HCEC 1CT (cell line): ENCODE data around the gene ZCCHC14.
"Not testable (repeated sequence)": the region's sequence is repeated elsewhere in the genome, so short reads cannot be mapped to it uniquely, and the experiment has no call there.

Experiments
- DNase-seq: peaks from one replicate; pipeline ENCODE4 v3.0.0-alpha.2; 2017

The ZCCHC14 gene

DNA sequence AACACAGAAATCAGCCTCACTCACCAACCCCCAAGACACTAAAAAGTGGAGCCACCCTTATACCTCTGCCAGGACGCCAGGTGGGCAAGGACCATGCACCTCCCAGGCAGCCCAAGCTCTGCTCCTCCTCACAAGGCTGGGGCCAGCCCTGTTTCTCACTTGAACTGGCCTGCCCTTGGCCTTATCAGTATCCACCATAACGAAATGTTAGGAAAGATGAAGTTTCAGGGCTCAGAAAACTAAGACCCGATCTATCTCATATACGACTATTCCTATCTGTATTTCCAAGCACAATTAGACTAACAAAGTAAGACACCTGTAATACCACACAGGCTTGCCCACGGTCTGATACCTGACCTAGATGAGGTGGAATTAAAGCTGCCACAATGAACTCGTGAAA is 116.2 kb downstream of the ZCCHC14 start:
- DNase-seq, result no peak

DNA sequence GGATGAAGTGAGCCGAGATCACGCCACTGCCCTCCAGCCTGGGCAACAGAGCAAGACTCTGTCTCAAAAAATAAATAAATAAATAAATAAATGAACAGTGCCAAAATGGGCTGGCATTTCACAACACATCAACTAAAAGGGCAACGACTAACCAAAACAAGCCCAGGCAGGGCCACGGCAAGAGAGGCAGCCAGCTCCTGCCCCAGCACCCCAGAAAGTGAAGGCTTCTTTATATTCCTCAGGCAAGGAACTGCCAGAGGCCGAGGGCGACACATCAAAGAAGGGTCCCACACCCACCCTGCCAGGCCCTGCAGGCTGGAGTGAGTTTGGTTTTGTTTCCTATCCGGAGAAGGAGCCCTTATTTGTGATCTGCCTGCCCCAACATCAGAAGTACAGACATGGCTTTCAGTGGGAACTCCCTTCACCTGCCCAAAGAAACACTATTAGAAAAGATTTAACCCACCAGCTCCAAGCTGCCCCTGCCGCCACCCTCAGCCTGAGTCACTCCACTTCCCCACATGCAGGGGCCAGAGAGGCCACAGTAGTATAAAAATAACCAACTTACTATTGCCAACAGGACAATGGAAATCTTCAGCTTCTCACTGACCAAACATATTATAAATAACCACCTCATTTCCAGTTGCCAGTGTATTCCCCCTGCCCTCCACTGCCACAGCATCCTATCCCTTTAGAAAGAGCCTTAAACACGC is 117.2 kb downstream of the ZCCHC14 start:
- DNase-seq, result no peak

DNA sequence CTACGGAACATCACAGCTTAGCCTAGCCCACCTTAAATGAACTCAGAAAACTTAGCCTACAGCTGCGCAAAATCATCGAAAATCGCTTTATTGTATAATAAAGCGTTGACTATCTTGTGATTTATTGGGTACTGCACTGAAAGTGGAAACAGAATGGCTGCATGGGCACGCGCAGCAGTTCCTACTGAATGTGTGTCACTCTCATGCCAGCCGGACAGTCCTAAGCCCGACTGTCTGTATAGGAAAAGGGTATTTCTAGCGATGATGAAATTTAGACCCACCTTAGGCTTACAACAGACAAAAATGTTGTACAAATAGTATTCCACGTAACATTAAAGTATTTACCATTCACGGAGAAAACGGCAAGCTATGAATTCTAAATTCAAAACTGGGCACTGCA is 118.5 kb downstream of the ZCCHC14 start:
- DNase-seq, result no peak

DNA sequence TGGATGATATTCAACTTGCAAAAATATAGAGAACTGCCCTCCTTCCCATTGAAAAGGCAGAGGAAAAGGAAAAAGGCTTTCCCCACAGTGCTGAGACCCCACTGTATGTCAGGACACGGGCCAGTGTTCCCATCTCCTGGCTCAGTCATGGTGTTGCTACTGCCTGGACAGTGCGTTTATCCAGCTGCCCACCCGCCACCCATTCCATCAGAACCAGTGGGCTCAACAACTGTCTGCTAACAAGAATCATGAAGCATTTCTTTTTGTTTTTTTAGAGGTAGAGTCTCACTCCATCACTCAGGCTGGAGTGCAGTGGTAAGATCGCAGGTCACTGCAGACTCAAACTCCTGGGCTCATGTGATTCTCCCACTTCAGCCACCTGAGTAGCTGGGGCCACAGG is 120.5 kb downstream of the ZCCHC14 start:
- DNase-seq, result no peak

DNA sequence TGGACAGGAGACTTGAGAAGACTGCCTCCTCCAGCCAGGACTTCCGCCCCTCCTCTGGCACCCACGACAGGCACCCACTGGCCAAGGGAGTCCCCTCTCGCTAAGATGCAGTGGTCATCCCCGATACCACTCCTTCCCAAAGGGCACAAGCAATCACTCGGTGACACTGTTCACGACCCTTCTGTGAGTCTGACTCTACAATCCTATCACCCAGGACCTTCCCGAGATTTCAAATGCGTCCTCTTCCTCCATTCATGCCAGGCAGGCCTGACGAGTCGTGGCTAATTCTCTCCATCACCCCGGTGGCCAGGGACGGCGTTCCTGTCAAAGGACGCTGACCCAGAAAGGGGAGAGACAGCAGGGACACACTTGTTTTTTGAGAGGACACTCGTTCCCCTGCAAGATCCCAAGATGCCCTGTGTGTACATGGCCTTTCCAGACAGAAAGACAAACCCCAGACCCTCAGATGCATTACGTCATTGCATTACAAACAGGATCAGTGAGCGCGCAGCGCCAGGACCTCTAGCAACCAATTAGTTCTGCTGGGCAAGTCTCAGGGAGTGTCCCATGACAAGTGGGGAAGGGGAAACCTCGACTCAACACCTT is 121.5 kb downstream of the ZCCHC14 start:
- DNase-seq, result no peak

DNA sequence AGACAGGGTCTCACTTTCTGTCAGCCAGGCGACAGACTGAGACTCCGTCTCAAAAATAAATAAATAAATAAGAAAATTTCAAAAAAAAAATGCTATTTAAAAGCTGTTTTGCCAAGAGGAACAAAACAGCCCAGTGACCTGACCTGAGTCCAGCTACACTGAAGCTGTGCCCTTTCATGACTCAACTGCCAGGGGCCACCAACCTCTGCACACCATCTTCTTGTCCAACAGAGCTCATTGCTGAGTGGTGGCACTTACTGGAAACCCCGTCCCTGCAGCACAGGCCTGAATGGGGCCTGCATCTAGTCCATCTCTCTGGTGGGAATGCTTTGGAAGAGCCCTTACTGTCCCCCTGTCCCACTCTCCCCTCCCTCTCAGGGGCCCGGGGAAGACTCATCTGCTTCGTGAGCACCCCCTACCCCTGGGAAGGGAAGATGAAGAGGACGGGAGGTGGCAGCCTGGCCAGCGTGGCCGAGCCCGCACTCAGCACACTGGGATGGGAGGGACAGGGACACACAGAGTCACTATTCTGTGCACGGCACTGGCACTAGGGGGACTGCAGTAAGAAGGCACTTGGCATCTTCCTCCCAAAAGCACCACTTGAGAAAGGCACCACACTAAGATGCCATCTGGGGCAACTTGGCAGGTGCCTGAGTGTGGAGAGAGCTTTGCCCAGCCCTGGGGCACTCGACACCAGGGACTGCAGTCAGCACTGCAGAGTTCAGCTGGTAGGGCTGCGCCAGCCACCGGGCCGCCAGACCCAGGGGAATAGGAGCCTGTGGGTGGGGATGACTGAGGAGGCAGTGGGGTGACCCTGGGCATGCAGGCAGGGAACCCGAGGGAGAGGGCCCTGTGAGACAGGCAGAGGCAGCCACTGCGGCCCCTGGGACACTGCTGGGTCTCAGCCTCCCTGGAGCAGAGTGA is 122.8 kb downstream of the ZCCHC14 start:
- DNase-seq, result no peak

DNA sequence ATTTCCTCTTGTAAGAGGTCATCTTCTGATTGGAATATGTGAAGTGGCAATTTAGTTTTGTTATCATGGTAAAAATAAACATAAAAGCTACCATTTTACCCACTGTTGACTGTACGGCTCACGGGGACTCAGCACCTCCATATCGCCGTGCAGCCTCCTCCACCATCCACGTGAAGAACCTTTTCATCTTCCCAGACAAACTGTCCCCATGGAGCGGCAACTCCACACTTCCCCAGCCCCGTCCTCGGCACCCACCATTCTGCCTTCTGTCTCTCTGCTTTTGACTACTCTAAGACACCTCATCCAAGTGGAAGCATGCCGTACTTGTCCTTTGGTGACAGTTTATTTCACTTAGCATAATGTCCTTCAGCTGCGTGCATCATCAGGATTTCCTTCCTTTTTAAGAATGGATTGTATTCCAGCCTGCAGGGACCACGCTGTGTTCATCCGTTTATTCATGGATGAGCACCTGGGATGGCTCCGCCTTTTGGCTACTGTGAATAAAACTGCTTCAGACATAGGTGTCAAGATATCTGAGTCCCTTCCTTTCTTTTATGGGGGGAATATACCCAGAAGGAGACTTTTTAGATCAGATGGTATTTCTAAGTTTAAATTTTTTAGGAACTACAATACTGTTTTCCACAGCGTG is 123.6 kb downstream of the ZCCHC14 start:
- DNase-seq, result no peak

DNA sequence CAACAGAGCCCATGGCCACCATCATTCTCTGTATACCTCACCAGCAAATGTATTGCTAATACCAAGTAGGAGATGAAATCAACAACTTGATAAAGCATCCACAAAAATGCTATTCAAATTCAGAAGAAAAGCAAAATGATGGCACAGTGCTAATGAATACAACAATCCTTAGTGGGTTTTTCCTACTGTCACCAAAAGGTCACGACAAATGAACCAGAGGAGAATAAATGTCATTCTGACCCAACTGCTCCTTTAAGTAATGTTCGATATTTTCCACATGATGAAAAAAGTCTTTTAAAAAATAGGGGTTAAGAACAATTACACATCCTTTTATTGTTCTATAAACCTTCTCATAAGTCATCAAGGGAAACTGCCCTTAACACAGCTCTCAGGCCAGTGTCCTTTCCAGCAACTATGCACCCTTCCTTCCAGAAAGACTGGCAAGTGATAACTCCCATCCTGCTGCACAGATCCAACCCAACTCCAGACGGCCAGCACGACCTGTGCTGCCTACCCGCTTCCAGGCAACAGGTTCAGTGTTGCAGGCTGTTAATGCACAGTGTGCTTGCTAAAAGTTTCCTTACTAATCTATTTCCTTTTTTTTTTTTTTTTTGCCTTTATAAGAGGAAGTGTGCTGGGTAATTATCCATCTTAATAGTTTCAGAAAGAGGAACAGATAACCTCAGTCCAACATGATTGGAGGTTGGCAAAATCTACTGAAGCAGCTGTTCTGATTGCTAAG is 124.6 kb downstream of the ZCCHC14 start:
- DNase-seq, result no peak

DNA sequence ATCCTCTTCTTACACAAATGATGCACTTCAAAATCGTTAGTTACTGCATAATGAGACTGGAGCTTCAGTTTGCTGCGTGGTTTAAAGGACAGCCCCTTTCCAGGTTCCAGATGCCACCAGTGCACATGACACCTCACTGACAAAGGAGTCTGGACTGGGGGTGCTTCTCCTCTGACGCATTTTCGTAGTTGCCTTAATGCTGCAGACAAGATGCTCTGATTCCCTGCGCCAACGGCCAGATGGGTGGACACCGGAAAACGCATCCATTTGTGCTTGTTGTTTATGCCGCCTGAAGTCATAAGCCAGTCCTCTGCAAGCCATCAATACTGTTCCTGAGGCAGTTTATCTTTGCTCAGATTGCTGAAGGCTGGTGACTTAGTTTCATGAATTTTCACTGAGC is 125.3 kb downstream of the ZCCHC14 start:
- no peak for DNase-seq

DNA sequence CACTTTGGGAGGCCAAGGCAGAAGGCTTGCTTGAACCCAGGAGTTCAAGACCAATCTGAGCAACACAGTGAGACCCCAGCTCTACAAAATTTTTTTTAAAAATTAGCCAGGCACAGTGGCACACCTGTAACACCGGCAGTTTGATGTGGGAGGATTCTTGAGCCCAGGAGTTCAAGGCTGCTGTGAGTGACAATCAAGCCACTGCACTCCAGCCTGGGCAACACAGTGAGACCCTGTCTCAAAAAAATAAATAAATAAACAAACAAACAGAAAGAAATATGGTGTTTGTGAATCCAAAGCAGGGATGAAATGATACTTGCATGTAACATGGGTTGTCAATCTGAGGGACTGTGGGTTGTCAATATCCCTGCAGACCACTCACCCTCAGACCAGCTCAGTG is 125.9 kb downstream of the ZCCHC14 start:
- no peak for DNase-seq

DNA sequence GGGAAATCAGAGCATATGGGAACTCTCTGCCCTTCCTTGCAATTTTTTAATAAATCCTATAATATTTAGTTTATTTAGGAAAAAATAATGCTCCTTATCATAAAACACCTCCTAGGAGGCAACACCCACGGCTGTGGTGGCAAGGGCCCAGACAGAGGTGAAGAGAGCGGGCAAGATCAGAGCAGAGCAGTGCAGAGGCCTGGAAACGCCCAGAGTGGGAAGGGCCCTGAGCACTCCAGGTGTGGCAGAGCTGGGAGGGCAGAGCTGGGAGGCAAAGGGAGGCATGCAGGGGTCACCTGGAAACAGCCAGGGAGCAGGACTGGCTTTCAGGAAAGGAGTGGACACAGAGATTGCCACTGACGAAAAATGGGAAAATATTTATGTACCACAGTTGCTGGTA is 126.5 kb downstream of the ZCCHC14 start:
- DNase-seq, result no peak

DNA sequence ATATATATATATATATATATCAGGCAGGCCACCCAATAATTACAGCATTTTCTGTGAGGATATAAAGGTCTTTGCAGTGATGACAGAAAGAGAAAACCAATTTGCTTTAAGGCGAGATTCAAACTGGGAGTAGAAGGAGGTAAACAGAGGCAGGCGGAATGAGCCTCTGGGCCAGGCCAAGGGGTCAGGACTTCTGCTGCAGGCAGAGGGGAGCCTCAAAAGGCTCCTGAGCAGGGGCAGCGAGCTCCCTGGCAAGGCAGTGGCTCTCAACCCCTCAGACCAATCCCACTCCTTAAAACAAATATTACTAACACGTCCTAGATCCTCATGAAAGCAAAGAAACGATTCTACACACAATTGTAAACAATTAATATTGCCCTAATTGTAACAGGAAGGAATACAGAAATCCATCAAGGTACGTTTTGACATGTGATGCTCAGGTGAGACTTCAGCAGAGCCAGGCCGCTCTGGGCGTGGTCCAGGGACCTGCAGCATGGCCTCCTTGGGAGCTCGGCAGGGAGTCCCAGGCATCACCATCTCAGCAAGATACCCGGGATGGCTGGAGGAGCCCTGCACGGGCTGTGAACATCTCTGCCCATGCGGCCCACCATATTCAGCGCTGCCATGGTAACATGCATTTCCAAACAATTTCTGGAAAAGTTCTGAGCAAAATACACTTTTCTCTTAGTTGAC is 127.7 kb downstream of the ZCCHC14 start:
- DNase-seq, result no peak

DNA sequence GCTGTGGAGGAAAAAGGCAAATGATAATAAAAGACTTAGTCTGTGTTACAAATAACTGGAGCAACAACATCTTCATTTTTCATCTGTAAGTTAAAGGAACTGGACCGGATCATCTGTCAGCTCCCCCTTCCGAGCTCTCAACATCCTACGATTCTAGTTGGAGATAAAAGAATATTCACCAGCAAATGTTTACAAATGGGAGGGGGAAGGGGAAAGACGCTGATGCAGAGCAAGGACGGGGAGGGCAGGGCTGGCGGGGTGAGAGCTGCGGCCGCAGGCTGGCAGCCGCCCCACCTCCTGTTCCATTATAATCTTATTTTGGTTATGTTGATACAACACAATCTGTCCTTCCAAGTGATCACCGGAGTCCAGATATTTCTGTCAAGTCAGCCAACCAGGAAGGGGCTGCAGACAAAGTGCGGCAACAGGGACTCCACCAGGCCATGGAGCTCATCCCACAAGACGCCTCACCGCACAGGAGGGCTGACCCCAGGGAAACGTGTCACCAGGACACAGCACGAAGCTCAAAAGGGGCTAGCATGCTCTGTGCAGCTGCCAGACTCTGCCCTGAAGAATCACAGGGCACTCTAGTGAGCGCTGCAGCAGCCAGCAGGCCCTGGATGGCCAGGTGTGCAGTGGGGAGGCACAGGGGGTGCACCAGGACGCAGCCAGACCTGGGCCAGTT is 128.9 kb downstream of the ZCCHC14 start:
- no peak for DNase-seq

DNA sequence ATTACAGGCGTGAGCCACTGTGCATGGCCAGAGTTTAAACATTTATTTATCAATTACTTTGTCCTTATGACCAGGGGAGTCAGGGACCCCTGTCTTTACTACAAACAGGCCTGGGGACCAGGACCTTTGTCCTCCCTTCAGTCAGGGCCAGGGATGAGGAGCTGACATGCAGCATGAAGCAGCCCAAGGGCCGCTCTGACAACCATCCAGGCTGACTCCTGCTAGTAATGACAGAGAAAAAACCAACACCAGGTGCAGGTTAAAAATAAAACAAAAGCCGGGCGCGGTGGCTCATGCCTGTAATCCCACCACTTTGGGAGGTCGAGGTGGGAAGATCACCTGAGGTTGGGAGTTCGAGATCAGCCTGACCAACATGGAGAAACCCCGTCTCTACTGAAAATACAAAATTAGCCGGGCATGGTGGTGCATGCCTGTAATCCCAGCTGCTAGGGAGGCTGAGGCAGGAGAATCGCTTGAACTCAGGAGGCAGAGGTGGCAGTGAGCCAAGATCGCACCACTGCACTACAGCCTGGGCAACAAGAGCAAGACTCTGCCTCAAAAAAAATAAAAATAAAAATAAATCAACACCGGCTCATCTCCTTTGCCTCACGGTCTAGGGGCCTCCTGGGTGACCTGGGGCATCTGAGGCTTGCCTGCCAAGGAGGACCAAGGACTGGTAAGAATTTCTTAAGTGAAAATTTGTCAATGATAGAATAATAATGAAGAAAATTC is 129.8 kb downstream of the ZCCHC14 start:
- DNase-seq, result not testable (repeated sequence)

DNA sequence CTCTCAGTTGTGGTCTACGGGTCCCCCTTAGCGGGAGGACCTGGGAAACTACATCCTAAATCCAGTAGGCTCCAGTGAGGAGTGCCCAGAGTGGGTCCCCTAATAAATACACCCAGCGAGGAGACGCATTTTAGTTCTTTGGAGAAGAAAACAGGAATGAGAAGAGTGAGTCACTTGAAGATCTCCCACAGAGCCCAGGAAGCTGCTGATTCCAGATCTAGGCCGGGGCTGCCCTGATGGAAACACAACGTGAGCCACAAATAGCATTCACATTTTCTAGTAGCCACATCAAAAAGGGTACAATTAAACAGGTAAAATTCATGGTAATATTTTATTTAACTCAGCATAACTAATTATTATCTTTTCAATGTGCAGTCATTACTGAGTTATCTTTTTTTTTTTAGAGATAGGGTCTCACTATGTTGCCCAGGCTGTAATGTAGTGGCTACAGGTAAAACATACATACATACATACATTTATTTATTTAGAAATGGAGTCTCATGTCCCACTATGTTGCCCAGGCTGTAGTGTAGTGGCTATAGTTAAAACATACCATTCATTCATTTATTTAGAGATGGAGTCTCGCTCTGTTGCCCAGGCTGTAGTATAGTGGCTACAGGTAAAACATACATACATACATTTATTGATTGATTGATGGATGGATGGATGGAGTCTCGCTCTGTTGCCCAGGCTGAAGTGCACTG is 130.8 kb downstream of the ZCCHC14 start:
- DNase-seq, result no peak

DNA sequence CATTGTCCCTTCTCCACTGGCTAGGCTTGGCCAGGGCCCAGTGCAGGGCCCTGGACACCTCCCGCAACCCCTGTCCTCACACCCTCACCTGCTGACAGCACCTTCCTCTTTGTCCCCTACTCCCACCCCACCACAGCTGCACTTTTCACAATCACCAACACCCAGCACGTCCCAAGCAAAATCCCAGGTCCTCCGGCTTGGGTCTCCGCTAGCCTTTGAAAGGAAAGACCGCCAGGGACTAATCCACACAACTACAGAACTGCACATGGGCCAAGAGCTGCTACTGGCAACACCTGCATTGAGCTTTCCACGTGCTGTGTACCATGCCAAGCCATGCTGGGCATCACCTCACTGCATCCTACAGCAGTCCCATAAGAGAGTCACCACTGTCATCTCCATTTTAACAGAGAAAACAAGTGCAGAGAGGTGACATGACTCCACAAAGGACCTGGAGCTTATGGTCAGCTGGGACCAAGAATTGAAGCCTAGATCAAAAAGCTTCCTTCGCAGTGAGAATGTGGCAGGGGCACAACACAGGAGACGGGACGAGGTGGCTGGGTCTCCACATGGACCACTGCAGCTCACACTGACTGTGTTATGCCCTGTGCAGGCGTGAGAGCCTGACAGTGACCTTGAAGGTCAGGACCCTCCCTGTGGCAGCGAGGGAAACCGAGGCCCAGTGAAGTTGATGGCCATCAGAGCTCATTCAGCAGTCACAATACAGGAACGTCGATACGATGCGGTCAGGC is 131.8 kb downstream of the ZCCHC14 start:
- DNase-seq, result no peak

DNA sequence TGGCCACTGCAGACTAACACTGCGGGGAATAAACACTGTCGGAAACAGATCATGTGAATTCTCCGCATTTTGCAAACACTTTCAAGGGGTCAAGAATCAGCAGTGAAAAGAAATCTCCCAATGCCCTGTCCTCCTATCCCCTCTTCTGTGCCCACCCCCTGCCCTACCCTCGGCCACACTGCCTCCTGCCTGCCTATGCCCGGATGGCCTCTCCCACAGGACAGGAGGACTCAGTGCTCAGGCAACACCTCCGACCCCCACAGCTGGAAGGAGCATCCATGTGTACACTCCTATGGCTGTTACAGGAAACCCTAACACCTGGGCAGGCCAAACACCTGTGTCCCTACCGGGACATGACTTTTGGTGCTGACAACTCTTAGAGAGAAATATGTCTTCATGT is 133.7 kb downstream of the ZCCHC14 start:
- no peak for DNase-seq

DNA sequence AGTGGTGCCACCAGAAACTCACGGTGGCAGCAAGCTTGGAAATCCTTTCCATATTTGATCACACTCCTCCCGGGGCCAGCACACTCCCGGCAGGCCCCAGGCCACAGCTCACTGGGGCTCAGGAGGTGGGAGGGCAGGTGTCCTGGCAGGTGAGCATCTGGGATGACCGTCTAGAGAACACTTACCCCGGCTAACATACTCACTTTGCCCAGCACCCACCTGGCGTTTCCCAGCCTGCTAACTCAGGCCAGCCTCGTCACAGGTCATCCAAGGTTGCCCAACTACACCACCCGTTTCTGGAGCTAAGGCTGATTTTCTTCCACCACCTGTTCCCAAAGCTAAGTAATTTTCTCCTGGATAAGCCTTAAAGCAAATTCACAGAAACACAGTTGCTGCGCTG is 134.1 kb downstream of the ZCCHC14 start:
- DNase-seq, result no peak

DNA sequence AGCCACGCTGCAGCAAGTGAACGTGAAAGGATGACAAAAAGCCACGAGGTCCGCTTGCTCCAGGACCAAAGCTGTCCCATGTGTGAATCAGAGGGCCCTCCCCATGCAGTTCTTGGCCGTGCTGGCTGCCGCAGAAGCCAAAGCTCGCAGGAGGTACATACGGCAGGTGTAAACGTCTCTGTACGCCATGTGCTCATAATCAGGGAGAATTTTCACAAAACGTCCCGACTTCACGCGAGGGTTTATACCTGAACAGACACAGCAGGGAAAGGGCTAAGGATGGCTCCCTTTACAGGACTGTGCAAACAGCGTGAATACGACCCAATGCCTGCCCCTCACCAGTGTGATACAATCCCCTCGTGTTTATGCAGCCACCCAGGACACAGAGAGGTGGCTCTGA is 134.6 kb downstream of the ZCCHC14 start:
- DNase-seq, result no peak
